Stimulated activated CD4-positive, alpha-beta T cell treated with anti-CD3 and anti-CD28 coated beads, TNF-alpha, amount 100 ng/mL, for 24 hours (primary cell): ENCODE results near the gene FBXO42.
"Not testable (repeated sequence)": the region's sequence is repeated elsewhere in the genome, so short reads cannot be mapped to it uniquely, and the experiment has no call there.

Experiments used
- DNase-seq, 3 experiments: peaks; one replicate each; pipeline ENCODE4 v3.0.0-alpha.2; 2020; ENCODE audit warnings: low read depth in 3 of 3

The FBXO42 gene

GRCh38 chr1:16372535-16373285, 20.4 kb upstream of the FBXO42 start:
- no peak for DNase-seq

GRCh38 chr1:16371725-16372124, 19.4 kb upstream of the FBXO42 start:
- DNase-seq, result no peak

- no peak for DNase-seq
Measured at GRCh38 chr1:16369821-16370220, 17.5 kb upstream of the FBXO42 start.

GRCh38 chr1:16367968-16368890, 15.9 kb upstream of the FBXO42 start:
- DNase-seq, result no peak

- peak; percentile 72 to 84 (median 75) for DNase-seq
Measured at GRCh38 chr1:16367258-16367967, 15.1 kb upstream of the FBXO42 start.

GRCh38 chr1:16366722-16367257, 14.5 kb upstream of the FBXO42 start, which contains the start of gene SZRD1:
SZRD1 (plus strand) TSS chr1:16367242; CDS start chr1:16367258, 16 bp downstream.
- DNase-seq, result peak; percentile 87 to 94 (median 90)

- DNase-seq, result not testable (repeated sequence)
Measured at GRCh38 chr1:16365146-16365498, 12.8 kb upstream of the FBXO42 start.

- DNase-seq, result no peak
Measured at GRCh38 chr1:16356867-16357266, 4.6 kb upstream of the FBXO42 start.

- DNase-seq, result no peak
Measured at GRCh38 chr1:16354619-16355018, 2.3 kb upstream of the FBXO42 start.

GRCh38 chr1:16352842-16353535, 709 bp upstream of the FBXO42 start:
- no peak for DNase-seq

GRCh38 chr1:16351456-16351993, 755 bp downstream of the FBXO42 start:
- no peak for DNase-seq

GRCh38 chr1:16349847-16350406, 2.4 kb downstream of the FBXO42 start:
- DNase-seq, result no peak

- no peak for DNase-seq
Measured at GRCh38 chr1:16348414-16349182, 3.7 kb downstream of the FBXO42 start.

- DNase-seq, result not testable (repeated sequence)
Measured at GRCh38 chr1:16343276-16343675, 9.0 kb downstream of the FBXO42 start.

- DNase-seq, result no peak
Measured at GRCh38 chr1:16342331-16343062, 9.8 kb downstream of the FBXO42 start.

- no peak for DNase-seq
Measured at GRCh38 chr1:16340673-16341072, 11.6 kb downstream of the FBXO42 start.

- no peak for DNase-seq
Measured at GRCh38 chr1:16338961-16339360, 13.3 kb downstream of the FBXO42 start.

GRCh38 chr1:16334655-16335340, 17.5 kb downstream of the FBXO42 start:
- no peak for DNase-seq
